Thyroid gland (tissue), 4 donors: ENCODE measurements around the gene ZNF71.

ENCODE experiments used
- CTCF ChIP-seq, 6 experiments: fragments of 200-600 bp in 3 of 6; fragments of 450-650 bp in 3 of 6; sonication (generic) in 3 of 6; IDR thresholded peaks; one replicate each; pipeline ENCODE4 v1.5.1; 2016 to 2019; ENCODE audit warnings: antibody characterized with exemption in 6 of 6, mild to moderate bottlenecking in 2 of 6, inconsistent platforms in 1 of 6, moderate library complexity in 1 of 6
- POLR2A ChIP-seq, 2 donors: fragments of 450-650 bp; IDR thresholded peaks; one replicate each; pipeline ENCODE4 v1.6.1; 2017; ENCODE audit warnings: antibody characterized with exemption in 2 of 2, mild to moderate bottlenecking in 2 of 2, moderate library complexity in 1 of 2

GRCh38 chr19:56566904-56567273 is 28.2 kb upstream of the ZNF71 start:
- TF ChIP-seq CTCF (IDR thresholded peaks at IDR 0.05), result no peak
- TF ChIP-seq POLR2A (IDR thresholded peaks at IDR 0.05), result no peak
